HepG2 (cell line): ENCODE results near the gene TAF8. TPM values are rescaled to one million over a fixed set of nuclear protein-coding genes. Genes with fewer than 3 reads are reported as not detected.

Experiments used
- ATF5 ChIP-seq: sonication (generic); formaldehyde crosslinking; IDR thresholded peaks from 2 replicates; pipeline ENCODE4 v1.4.0; 2020; ENCODE audit warnings: mild to moderate bottlenecking, low read depth, missing genetic modification reagents
- DMAP1 ChIP-seq: IDR thresholded peaks from 2 replicates; pipeline ENCODE4 v1.6.1; 2016
- E2F2 ChIP-seq: sonication (generic); formaldehyde crosslinking; IDR thresholded peaks from 2 replicates; pipeline ENCODE4 v1.4.0; 2020; ENCODE audit warnings: missing genetic modification reagents, borderline replicate concordance
- FOXO1 ChIP-seq: sonication (generic); formaldehyde crosslinking; IDR thresholded peaks from 2 replicates; pipeline ENCODE4 v1.4.0; 2020; ENCODE audit warnings: missing genetic modification reagents
- GABPA ChIP-seq, 2 experiments: IDR thresholded peaks; 2 replicates each; pipeline ENCODE4 v1.6.1; 2011 to 2016; ENCODE audit warnings: low read depth in 2 of 2, low read length in 1 of 2, missing biosample characterization in 1 of 2, missing genetic modification characterization in 1 of 2
- KAT7 ChIP-seq: IDR thresholded peaks from 2 replicates; pipeline ENCODE4 v1.6.1; 2018; ENCODE audit warnings: borderline replicate concordance, missing compliant biosample characterization
- KDM5B ChIP-seq: sonication (generic); formaldehyde crosslinking; IDR thresholded peaks from 2 replicates; pipeline ENCODE4 v1.4.0; 2020; ENCODE audit warnings: missing genetic modification reagents, mild to moderate bottlenecking, borderline replicate concordance
- KLF12 ChIP-seq: sonication (generic); formaldehyde crosslinking; IDR thresholded peaks from 2 replicates; pipeline ENCODE4 v1.4.0; 2020; ENCODE audit warnings: missing genetic modification reagents, borderline replicate concordance
- MNT ChIP-seq: fragments of 450-650 bp; IDR thresholded peaks from 2 replicates; pipeline ENCODE4 v1.6.1; 2016
- MXD1 ChIP-seq: sonication (generic); formaldehyde crosslinking; IDR thresholded peaks from 2 replicates; pipeline ENCODE4 v1.4.0; 2020; ENCODE audit warnings: mild to moderate bottlenecking, missing genetic modification reagents
- MXD3 ChIP-seq: IDR thresholded peaks from 2 replicates; pipeline ENCODE4 v1.6.1; 2016; ENCODE audit warnings: mild to moderate bottlenecking, missing biosample characterization, missing genetic modification reagents
- MZF1 ChIP-seq: sonication (generic); formaldehyde crosslinking; IDR thresholded peaks from 2 replicates; pipeline ENCODE4 v1.8.1; 2023; ENCODE audit warnings: mild to moderate bottlenecking, missing genetic modification reagents, borderline replicate concordance
- NR3C1 ChIP-seq: sonication (generic); formaldehyde crosslinking; IDR thresholded peaks from 2 replicates; pipeline ENCODE4 v1.4.0; 2020; ENCODE audit warnings: missing genetic modification reagents
- PITX1 ChIP-seq: sonication (generic); formaldehyde crosslinking; IDR thresholded peaks from 2 replicates; pipeline ENCODE4 v1.5.1; 2020; ENCODE audit warnings: mild to moderate bottlenecking, missing genetic modification reagents
- PPARG ChIP-seq: conservative IDR thresholded peaks from 2 replicates; pipeline ENCODE4 v1.6.1; 2016; ENCODE audit warnings: missing biosample characterization, missing genetic modification reagents
- TBX2 ChIP-seq: sonication (generic); formaldehyde crosslinking; IDR thresholded peaks from 2 replicates; pipeline ENCODE4 v1.5.0; 2020; ENCODE audit warnings: missing genetic modification reagents, mild to moderate bottlenecking, borderline replicate concordance
- TFAP4 ChIP-seq: sonication (generic); IDR thresholded peaks from 2 replicates; pipeline ENCODE4 v1.6.1; 2016; ENCODE audit warnings: low read depth, borderline replicate concordance
- ZBTB44 ChIP-seq: sonication (generic); formaldehyde crosslinking; IDR thresholded peaks from 2 replicates; pipeline ENCODE4 v1.4.0; 2020; ENCODE audit warnings: missing genetic modification reagents
- ZNF230 ChIP-seq: sonication (generic); formaldehyde crosslinking; IDR thresholded peaks from 2 replicates; pipeline ENCODE4 v1.4.0; 2020; ENCODE audit warnings: mild to moderate bottlenecking, missing genetic modification reagents
- ZNF354B ChIP-seq: sonication (generic); formaldehyde crosslinking; IDR thresholded peaks from 2 replicates; pipeline ENCODE4 v1.8.0; 2022; ENCODE audit warnings: mild to moderate bottlenecking, missing genetic modification reagents
- ZNF598 ChIP-seq: sonication (generic); formaldehyde crosslinking; IDR thresholded peaks from 2 replicates; pipeline ENCODE4 v1.5.1; 2020; ENCODE audit warnings: mild to moderate bottlenecking, missing genetic modification reagents, borderline replicate concordance
- ZNF691 ChIP-seq: sonication (generic); formaldehyde crosslinking; IDR thresholded peaks from 2 replicates; pipeline ENCODE4 v1.4.0; 2020; ENCODE audit warnings: missing genetic modification reagents, low read depth, mild to moderate bottlenecking, borderline replicate concordance
- polyA plus RNA-seq, 8 experiments: library from polyadenylated mRNA; depleted of rRNA in 3 of 8; stranded (reverse) in 7 of 8; unstranded in 1 of 8; fragments of >200 nt; fragmentation: Illumina TruSeq in 4 of 8; extraction: Trizol in 4 of 8; gene quantifications; 2 replicates each; pipeline versions ENCODE4 v1.2.1 to v1.2.3, GENCODE V29; 2011 to 2016; ENCODE audit warnings: low read depth in 4 of 8, missing spikeins in 1 of 8, mixed read lengths in 1 of 8; ENCODE audit not compliant: insufficient read depth in 1 of 8
- total RNA-seq, 5 experiments: library from RNA; depleted of rRNA; stranded (reverse); fragments of >200 nt; fragmentation: Illumina TruSeq; extraction: Trizol; gene quantifications; 2 replicates each; pipeline ENCODE4 v1.2.3, GENCODE V29; 2016; ENCODE audit warnings: low read depth in 1 of 5

Gene TAF8
- total and polyA plus RNA-seq, 2 of the 13 experiments (the other 11 are each of a cell fraction or from before 2014, with no cell fraction given) = 25.2 to 25.8 TPM

- TF ChIP-seq ZNF691 (CRISPR knock-in tag) (no peak; the same call in 1 of the 2 replicates), ZNF354B (CRISPR knock-in tag) (no peak), DMAP1 (no peak), KLF12 (CRISPR knock-in tag) (no peak), MZF1 (CRISPR knock-in tag) (no peak), E2F2 (no peak), KAT7 (CRISPR knock-in tag) (no peak), GABPA (IDR thresholded peaks at IDR 0.05; ENCODE audit: low read depth, low read length) (no peak), GABPA (CRISPR knock-in tag; IDR thresholded peaks at IDR 0.05; ENCODE audit: low read depth) (peak; percentile 46; the same call in 1 of the 2 replicates), ZBTB44 (CRISPR knock-in tag) (no peak), MXD3 (CRISPR knock-in tag) (no peak), ZNF598 (CRISPR knock-in tag) (no peak), MXD1 (CRISPR knock-in tag) (peak; percentile 74; the same call in 1 of the 2 replicates), NR3C1 (CRISPR knock-in tag) (no peak), KDM5B (CRISPR knock-in tag) (peak; percentile 68; the same call in 1 of the 2 replicates), MNT (no peak), PPARG (CRISPR knock-in tag) (peak; percentile 98), ATF5 (no peak), FOXO1 (peak; percentile 68; the same call in 1 of the 2 replicates), PITX1 (CRISPR knock-in tag) (peak; percentile 50; the same call in 1 of the 2 replicates), ZNF230 (no peak; the same call in 1 of the 2 replicates), TBX2 (CRISPR knock-in tag) (peak; percentile 70), TFAP4 (peak; percentile 92)
These were observed 49.2 kb downstream of the TAF8 start (continued) for GRCh38 chr6:42099340-42100028.
